ENCODE measurements around the gene TLL1.

The TLL1 gene

DNA sequence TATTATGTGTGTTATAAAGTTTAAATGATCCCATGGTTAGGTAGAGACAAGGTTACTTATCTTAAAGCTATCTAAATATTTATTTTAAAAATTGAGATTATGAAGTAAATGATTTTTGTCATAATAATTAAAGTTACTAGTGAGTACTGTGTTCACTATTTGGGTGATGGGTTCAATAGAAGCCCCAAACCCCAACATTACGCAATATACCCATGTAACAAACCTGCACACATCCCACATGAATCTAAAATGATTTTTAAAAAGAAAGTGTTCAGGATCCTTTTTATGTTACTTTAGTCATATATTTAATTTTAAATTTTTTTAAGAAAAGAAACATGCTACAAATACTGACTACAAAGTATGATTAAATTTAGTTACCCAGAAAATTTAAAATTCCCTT, 193.9 kb downstream of the TLL1 start:
- no peak for DNase-seq

DNA sequence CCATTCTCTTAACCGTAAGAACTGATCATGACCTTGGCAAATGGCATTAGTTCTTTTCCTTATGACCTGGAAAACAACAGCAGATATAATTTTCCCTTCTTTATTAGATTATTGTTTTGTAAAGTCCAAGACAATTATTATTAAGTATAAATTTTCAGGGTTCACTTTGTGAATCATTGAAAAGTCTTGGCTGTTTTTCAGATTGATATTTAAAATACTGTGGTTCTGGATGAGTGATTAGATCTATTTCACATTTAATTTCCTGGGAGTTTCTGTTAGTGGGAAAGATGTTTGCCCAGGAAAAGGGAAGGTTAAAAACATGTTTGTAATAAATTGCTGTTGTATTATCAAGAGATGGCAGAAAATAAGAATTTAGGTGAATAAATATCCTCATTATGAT, 194.9 kb downstream of the TLL1 start:
- no peak for DNase-seq

DNA sequence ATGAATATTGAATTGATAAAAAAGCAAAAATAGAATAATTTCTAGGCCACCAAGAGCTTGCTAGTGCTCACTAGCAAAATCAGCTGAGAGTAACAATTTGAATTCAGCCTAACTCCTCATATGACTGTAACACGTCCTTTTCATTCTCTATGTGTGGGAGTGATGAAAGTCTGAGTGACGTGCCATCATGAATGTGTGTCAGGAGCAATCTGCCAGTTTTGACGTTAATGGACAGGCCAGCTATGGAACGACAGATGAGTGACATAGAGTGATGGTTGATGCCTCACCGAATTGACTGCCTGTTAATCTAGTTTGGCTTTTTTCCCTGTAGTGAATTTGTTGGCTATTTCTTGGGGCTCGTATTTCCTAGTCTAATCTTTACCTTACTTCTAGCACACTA, 200.7 kb downstream of the TLL1 start:
- DNase-seq: no peak

DNA sequence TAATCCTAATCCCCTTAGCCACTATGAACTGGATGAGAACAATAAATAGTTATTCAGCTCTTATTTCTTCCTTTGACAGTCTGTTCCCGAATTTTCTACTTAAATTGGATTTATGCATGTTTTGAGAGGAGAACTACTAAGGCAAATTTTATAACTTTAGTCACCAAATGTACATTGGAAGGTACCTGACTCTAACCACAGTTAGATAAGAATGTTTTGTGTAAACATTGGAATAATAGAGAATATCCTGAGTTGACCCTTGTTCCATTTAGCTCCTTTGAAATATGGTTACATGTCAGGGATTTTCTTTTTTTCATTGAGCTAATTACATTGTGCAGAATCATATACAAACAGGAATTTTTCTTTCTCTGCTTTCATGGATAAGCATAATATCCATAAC, 202.6 kb downstream of the TLL1 start:
- no peak for DNase-seq

DNA sequence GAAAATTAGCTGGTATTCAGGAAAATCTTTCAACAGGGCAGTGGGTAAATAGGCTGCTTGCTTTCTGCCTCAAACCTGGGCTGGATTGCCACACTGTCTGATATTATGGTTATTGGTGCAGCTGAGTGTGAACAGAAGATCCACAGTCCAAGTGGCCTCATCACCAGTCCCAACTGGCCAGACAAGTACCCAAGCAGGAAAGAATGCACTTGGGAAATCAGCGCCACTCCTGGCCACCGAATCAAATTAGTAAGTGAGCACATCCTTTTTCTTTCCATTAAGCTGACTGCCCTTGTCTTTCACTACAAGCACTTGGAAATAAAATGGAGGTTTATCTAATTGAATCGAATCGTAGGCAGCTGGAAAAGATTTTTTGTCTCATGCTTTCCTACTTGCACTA, 204.7 kb downstream of the TLL1 start:
- DNase-seq: no peak

DNA sequence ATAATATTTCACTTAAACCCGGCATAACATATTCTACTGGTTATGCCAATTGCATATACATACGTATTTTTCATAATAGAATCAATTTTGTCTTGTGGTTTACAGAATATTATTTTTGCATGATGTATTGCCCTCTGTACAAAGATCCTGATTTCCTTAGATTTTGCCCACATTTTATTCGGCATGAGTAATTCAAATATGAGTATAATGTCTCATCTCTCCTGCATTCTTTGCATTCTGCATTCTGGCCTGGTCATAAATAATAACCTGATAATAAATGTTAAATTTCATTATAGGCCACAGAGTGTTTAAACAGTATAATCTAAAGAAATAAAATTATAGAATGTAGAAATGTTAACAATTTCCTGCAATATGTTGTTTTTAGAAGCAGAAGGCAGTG, 205.3 kb downstream of the TLL1 start:
- no peak for DNase-seq

DNA sequence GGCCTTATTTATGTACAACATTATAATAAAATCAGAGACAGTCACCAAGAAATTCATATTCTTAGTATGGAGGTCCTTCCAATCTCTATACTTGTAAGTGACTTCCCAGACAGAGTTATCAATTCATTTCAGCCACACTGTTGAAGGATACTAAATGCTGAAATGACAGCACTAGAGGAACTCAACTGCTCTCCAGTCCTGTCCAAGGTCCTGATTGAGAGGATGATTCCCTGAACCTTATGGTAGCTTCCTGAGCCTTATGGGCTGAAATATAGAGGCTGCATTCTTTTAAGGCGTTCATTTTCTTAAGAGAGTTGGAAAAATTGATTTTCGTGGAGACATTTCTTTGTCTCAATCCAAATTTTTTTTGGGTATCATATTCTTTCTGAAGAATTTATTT, 205.9 kb downstream of the TLL1 start:
- DNase-seq: peak; percentile 3

DNA sequence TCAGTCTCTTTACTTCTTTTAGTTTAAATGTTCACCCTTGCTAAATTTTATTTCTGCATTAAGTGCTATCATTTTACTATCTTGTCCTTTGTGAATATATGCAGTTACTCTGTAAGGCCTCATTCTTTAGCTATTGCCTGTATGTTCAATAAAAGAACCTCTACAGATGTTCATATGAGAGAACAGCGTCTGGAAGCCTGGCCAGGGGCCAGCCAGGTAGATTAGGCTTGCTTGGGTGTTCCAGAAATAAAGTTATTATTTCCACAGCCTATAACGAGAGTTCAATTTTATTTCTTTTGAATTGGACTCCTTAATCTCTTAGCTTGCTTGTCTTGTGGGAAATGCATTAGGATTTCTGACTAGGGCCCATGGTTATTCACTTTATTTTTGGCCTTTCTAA, 214.5 kb downstream of the TLL1 start:
- DNase-seq: no peak

DNA sequence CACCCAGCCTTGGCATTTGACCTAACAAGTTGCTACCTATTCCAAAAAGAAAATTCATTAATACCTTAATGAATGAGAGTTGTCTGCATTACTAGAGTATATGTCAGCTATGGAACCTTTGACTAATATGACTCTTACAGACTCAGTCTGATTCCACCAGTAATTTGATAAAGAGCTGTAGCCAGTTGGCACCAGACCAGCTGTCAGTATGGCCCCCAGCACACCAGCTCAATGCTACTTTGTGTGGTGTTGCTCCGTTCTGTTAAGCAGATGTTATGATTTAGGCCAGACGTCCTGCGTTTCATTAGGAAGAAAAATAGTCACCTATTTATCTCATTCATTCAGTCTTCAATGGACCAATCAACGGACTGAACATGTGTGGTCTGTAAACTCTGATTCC, 215.5 kb downstream of the TLL1 start:
- DNase-seq: no peak

DNA sequence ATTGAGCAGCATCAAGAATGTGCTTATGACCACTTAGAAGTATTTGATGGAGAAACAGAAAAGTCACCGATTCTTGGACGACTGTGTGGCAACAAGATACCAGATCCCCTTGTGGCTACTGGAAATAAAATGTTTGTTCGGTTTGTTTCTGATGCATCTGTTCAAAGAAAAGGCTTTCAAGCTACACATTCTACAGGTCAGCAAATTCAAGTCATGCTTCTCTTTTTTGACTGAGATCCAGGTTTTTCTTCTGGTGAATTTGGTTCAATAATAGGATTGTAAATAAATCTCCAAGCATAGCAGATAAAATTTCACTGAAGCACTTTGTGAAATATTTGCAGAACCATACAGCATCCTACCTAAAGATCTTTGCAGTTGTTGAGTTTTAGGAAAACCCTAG, 218.1 kb downstream of the TLL1 start:
- no peak for DNase-seq

DNA sequence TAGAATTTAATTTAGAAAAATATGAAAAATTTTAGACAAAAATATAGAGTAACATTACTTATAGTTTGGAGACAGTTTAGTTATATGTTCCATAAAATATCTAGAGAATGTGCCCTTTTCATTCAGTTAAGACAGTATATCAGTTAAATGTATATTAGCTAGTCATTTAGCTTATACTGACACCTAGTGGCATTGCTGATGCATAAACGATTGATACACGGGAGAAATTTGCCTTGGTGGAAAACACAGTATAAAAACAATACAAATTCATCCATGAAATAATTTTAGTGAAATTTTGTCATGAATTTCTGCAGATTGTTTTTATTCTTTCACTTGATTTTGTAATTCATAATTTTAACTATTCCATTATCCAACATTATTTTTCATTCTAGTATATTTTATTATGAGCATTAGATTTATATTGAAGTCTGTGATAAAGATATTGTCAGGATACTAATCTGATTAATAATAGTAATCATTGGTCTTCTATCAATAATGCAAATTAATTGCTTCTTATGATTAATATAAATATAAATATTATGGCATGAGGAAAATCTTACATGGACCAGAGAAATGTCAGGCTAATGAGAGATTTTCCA, 219.0 kb downstream of the TLL1 start:
- peak; percentile 27 for DNase-seq

DNA sequence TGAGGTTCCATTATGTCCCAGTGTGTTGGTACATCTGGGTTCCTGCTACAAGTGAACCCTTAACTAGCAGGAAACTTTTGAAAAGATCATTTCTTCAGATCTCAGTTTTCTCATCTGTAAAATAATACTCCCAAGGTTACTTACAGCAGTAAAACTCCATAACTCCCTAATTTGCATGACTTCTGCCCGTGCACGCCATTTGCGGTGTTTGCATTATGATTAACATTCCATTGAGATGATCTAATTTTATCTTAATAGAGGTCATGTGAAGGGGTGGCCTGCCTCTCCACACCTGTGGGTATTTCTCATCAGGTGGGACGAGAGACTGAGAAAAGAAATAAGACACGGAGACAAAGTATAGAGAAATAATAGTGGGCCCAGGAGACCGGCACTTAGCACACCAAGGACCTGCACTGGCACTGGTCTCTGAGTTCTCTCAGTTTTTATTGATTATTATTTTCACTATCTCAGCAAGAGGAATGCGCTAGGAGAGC, 219.8 kb downstream of the TLL1 start:
- no peak for DNase-seq

DNA sequence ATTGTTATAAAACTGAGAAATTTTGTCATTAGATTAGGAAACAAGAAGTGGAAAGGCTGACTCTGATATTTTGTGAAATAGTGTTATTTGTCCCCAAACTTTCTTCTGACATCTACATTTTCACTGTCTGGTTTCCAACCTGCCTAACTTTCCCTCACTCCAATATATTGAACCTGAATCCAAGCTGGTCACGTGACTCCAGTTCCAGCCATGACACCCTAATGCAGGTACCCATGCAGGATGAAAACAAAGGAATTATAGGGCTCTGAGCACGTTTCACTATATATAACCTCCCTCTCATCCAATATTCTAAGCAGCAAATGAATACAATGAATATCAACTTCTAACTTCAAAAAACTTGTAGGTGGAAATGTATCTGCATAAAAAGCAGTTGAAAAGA, 231.6 kb downstream of the TLL1 start:
- DNase-seq: no peak

DNA sequence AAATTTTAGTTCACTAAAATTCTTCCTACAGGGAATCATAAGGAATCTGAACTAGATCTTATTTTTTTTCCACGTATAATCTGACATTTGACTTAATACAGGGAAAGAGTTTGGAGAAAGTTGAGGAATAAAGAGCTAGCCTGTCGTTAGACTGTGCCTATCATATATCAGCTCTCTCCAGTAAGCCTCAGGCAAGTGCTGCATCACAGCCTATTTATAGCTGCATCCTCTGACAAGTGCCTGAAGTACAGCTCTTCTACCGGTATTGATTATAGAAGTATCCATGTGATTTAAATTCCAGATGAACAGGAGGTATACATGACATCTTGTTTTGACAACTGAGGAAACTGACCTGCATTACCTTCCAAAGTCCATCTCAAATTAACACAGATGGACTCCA, 248.9 kb downstream of the TLL1 start:
- DNase-seq: peak; percentile 11

DNA sequence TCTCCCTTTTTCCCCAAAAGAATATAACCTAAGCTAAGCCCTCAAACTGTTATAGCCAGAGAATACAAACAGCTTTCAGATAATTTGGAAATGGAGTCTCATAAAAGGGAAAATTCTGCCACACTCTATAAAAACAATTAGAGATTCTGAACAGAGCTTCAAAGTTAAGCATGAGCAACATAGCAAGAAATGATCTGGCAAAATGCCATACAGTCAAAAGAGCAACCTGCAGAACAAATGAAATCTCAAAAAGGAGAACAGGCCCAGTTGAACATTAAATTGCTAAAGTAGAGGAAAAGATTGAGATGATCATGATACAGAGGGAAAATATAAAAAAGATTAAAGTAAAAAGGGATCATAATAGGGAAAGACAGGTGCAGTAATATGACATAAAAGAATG, 250.5 kb downstream of the TLL1 start:
- DNase-seq: no peak

DNA sequence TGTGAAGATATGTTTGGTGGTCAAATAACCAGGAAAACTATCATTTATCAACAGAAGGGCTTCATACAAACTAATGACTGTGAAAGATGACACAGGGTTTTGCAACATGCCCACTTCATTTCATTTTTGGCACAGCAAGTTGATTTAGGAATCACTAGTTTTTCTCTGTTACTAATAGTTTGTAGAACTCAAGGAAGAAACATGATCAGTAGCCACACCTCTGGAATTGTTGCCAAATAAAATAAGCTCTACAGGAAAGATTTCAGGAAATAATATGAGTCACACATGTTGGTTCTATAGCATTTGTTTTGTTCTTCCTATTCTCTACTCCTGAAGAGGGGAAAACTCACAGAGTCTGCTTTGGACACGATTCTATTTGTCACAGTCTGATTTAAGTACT, 255.4 kb downstream of the TLL1 start:
- peak; percentile 32 for DNase-seq

DNA sequence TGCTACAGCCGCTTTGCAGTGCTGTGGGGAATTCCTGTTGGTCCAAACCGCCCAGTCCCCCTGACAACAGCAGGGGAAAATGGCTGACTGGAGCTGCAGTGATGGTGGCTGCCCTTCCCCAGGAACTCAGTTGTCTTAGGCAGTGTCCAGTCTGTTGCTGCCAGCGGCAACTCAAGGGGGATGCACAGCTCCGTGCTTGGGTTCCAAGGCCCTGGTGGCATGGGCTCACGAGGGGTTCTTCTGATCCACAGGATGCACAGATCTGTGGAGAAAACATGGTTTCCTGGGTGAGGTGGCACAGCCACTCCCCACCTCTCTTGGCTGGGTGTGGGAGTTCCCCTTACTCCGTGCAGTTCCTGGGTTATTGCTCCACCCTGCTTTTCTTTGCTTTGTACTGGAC, 261.2 kb downstream of the TLL1 start:
- DNase-seq: no peak

DNA sequence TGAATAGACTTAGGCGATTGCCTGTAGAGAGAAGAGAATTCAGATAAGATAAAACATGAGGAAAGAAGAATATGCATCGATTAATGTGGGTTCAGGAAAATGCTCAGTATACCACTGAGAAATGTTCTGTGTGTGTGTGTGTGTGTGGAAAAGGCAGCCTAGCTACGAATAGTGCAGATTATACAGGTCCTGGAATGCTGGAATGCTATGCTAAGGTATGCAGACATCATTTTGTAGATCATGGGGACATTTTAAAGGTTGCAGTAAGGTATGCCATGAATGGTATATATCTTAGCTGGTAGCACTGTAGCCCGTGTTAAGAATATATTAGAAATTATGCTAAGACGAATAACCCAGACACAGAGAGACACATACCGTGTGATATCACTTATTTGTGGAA, 267.9 kb downstream of the TLL1 start:
- no peak for DNase-seq

DNA sequence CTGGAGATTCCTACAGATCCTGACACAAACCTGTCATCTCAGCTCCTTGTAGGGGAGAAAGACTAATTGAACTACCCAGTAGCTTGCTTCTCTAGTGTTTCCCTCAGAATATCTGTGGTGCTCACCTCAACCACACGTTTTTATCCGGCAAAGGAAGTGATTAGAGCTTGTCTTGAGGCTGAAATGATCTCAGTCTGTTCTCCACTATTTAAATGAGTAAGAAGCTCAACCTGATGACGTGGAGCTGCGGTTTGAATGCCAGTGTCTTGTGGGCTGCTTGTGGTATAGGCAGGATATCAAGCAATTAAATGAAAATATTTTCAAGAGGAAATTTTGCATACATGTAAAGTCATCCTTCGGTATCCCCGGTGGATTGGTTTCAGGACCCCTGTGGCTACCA, 270.2 kb downstream of the TLL1 start:
- DNase-seq: no peak

DNA sequence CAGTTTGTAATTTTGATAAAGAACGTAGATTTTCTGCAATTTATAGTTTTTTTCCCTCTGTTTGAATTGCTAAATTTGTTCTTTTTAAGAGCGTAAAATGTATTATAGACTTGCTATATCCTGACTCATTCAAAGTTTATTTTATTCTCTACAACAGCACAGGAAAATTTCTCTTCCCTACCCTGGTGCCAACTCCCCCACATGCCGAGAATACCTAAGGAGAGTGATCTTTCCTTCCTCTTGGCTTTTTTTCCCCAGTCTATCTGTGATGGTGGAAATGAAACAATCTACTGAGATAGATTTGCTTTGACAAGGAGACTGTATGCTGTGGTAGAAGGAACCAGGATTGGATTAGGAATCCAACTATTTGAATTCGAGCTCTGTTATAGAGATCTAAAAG, 271.6 kb downstream of the TLL1 start:
- no peak for DNase-seq

DNA sequence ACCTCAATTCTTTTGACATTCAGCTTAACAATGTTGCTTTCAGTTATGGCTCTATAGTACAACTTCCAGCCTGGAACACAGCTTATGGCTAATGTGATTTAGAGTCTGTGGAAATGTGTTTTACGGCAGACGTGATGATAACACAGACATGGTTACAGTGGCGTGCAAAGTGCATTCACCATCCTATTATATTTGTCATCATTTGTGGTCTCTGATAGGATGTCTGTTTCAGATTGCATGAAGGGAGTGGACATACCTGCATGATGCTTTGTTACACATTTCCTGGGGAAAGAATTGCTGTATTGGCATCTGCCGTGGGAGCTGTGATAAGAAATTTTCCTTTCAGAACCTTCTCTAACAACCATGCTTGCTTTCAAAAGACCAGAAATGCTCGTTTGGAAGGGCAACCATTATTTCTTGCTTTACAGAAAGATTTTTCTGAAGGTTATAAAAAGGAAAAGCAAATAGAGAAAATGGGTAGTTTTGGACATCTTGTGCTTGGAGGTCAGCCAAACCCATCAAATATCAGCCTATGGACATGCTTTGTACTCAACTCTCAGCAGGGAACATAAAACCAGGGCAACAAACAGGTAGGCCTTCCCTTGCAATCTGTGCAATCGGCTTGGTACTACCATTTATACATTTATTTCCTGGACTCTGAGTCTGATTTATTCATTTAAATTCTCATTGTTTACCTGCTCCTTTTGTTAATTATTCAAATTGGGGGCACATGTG, 273.9 kb downstream of the TLL1 start:
- no peak for DNase-seq

Data from amniotic stem cell (primary cell).